Panc1 (cell line): ENCODE measurements around the gene FOXK2. TPM values are rescaled to one million over a fixed set of nuclear protein-coding genes. Genes with fewer than 3 reads are reported as not detected.
A peak's percentile ranks its signal among the peaks of the same experiment; 100 is the strongest.

Experiments used
- ATAC-seq: fragments of 200-7000 bp; cut with Tn5 transposase; 2 replicates; pipeline ENCODE4 v1.9.1; 2020; ENCODE audit warnings: mild to moderate bottlenecking, moderate library complexity
- BruUV-seq: library from RNA; stranded (reverse); fragments of 400-500 nt; replicated peaks from 2 replicates; lab custom pipeline; 2021; lab: Mats Ljungman, UMichigan
- CTCF ChIA-PET: fragments of 300-600 bp; sonication (Branson Sonifier 250); formaldehyde crosslinking; loops from one replicate; lab custom pipeline; 2022; ENCODE audit warnings: antibody characterized with exemption; lab: Charles Lee
- POLR2A ChIA-PET: fragments of 300-600 bp; sonication (Branson Sonifier 250); formaldehyde crosslinking; loops from one replicate; lab custom pipeline; 2022; ENCODE audit warnings: antibody characterized with exemption; lab: Charles Lee
- DNase-seq: peaks from one replicate; pipeline ENCODE4 v3.0.0-alpha.2; 2010; ENCODE audit warnings: low read depth, low spot score
- H3K27ac ChIP-seq: 2 replicates; pipeline ENCODE4 v1.5.1; 2011; ENCODE audit warnings: mild to moderate bottlenecking, low read length, inconsistent platforms
- H3K27me3 ChIP-seq: fragments of 200-500 bp; sonication (Bioruptor generic); 2 replicates; pipeline ENCODE4 v1.6.0; 2014; ENCODE audit warnings: low read length, inconsistent platforms; ENCODE audit not compliant: control insufficient read depth, insufficient read depth
- H3K36me3 ChIP-seq: fragments of 200-500 bp; sonication (Bioruptor generic); 2 replicates; pipeline ENCODE4 v1.5.1; 2014; ENCODE audit warnings: inconsistent platforms, mild to moderate bottlenecking, low read length, moderate library complexity; ENCODE audit not compliant: control insufficient read depth, insufficient read depth
- H3K4me1 ChIP-seq: 2 replicates; pipeline ENCODE4 v1.5.1; 2011; ENCODE audit warnings: inconsistent platforms, mild to moderate bottlenecking, low read length, moderate library complexity; ENCODE audit not compliant: control insufficient read depth, insufficient read depth
- H3K4me3 ChIP-seq, 2 experiments: 2 replicates each; pipeline ENCODE4 v1.5.1; 2011 to 2012; ENCODE audit warnings: low read depth in 2 of 2, low read length in 2 of 2, mild to moderate bottlenecking in 2 of 2, inconsistent platforms in 1 of 2, moderate library complexity in 1 of 2
- H3K9me3 ChIP-seq: fragments of 200-500 bp; sonication (Bioruptor generic); 2 replicates; pipeline ENCODE4 v1.5.1; 2014; ENCODE audit warnings: low read depth, mild to moderate bottlenecking, inconsistent platforms, low read length, moderate library complexity; ENCODE audit not compliant: control insufficient read depth, insufficient read depth
- POLR2AphosphoS5 ChIP-seq: IDR thresholded peaks from 2 replicates; pipeline ENCODE4 v1.6.1; 2012; ENCODE audit warnings: mild to moderate bottlenecking, low read depth, low read length, moderate library complexity
- SIN3A ChIP-seq: IDR thresholded peaks from 2 replicates; pipeline ENCODE4 v1.6.1; 2012; ENCODE audit warnings: low read depth, mild to moderate bottlenecking, low read length, moderate library complexity, borderline replicate concordance; ENCODE audit not compliant: insufficient read depth
- TCF7L2 ChIP-seq: IDR thresholded peaks from 2 replicates; pipeline ENCODE4 v1.6.1; 2011; ENCODE audit warnings: mild to moderate bottlenecking, low read depth, low read length, inconsistent platforms
- in situ Hi-C: cut with HindIII; loops from 2 replicates; pipeline ENCODE4 v1.10.0; 2016; ENCODE audit warnings: low sequenced_read_pairs, low pct_unique_long_range_greater_than_20kb
- intact Hi-C: fragments of 100-400 bp; cut with micrococcal nuclease; formaldehyde crosslinking; loops from one replicate; pipeline ENCODE4 v1.10.0; 2022; ENCODE audit not compliant: unreplicated experiment
- total RNA-seq: library from RNA; stranded (reverse); gene quantifications from one replicate; pipeline ENCODE4 v1.2.1, GENCODE V29; 2021; ENCODE audit not compliant: unreplicated experiment
- TF ChIP-seq, protein P1 (sequence below), 2 experiments: IDR thresholded peaks; 2 replicates each; pipeline ENCODE4 v1.6.1; 2011 to 2012; ENCODE audit warnings: low read depth in 2 of 2, control low read depth in 1 of 2, low read length in 1 of 2, mild to moderate bottlenecking in 1 of 2, moderate library complexity in 1 of 2; ENCODE audit not compliant: insufficient read depth in 1 of 2
- TF ChIP-seq, protein P2 (sequence below): fragments of 450-650 bp; IDR thresholded peaks from 2 replicates; pipeline ENCODE4 v1.5.1; 2017; ENCODE audit warnings: mild to moderate bottlenecking

Gene FOXK2
- total RNA-seq, 1 experiment from 2014 or later = 143 TPM

DNA sequence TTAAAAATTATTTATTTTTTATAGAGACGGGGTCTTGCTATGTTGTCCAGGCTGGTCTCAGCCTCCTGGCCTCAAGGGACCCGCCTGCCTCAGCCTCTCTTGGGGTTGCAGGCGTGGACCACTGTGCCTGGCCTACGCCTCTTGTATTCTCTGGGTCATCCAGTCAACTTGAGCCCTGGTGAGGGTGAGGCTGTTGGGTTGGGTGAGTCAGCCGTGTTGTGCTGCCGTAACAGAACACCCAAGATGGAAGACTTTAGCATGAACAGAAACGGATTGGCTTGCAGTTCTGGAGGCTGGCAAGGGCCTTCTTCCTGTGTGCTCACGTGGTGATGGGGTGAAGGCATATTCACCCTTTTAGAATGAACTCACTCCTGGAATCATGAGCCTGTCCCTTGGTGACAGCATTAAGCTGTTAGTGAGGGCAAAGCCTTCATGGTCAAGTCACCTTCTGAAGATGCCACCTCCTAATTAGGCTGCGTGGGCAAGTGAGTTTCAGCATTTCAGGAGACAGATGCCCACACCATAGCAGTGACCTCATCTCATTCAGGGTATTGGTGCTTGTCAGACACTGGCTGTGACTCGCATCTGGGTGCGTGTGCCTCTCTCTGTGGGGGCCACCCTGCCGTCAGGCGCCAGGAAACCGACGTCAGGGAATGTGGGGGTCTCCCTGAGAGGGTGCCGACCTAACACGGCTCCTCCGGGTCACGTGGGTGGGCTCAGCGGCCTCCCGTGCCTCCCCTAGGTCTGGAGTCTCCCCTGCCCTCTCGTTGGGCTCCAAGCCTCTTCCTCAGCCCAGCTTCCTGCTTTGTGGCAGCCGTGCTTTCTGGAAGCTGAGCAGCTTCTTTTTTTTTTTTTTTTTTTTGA lies 79.0 kb downstream of the FOXK2 start:
- Histone ChIP-seq H3K9me3 (no peaks in the 10 kb centered on the region), H3K27me3 (no peaks in the 10 kb centered on the region), H3K36me3 (peaks cover 10% of the 10 kb centered on the region), H3K27ac (no peak overlapping the region), H3K4me3 (no peak overlapping the region), H3K4me1 (no peaks in the 10 kb centered on the region)
- no peak for DNase-seq
- intact Hi-C loops (no loop called here), in situ Hi-C loops (no loop called here)
- BruUV-seq = no TSS peak
- POLR2A ChIA-PET = no interaction called here
- CTCF ChIA-PET = no interaction called here
- TF ChIP-seq, protein P1, sequence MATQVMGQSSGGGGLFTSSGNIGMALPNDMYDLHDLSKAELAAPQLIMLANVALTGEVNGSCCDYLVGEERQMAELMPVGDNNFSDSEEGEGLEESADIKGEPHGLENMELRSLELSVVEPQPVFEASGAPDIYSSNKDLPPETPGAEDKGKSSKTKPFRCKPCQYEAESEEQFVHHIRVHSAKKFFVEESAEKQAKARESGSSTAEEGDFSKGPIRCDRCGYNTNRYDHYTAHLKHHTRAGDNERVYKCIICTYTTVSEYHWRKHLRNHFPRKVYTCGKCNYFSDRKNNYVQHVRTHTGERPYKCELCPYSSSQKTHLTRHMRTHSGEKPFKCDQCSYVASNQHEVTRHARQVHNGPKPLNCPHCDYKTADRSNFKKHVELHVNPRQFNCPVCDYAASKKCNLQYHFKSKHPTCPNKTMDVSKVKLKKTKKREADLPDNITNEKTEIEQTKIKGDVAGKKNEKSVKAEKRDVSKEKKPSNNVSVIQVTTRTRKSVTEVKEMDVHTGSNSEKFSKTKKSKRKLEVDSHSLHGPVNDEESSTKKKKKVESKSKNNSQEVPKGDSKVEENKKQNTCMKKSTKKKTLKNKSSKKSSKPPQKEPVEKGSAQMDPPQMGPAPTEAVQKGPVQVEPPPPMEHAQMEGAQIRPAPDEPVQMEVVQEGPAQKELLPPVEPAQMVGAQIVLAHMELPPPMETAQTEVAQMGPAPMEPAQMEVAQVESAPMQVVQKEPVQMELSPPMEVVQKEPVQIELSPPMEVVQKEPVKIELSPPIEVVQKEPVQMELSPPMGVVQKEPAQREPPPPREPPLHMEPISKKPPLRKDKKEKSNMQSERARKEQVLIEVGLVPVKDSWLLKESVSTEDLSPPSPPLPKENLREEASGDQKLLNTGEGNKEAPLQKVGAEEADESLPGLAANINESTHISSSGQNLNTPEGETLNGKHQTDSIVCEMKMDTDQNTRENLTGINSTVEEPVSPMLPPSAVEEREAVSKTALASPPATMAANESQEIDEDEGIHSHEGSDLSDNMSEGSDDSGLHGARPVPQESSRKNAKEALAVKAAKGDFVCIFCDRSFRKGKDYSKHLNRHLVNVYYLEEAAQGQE (IDR thresholded peaks at IDR 0.05; ENCODE audit: insufficient read depth in 1 of 2, low read depth in 2 of 2, low read length in 1 of 2) = no peak
- TF ChIP-seq POLR2AphosphoS5 (no peak), TCF7L2 (no peak), SIN3A (no peak)
- TF ChIP-seq, protein P2, sequence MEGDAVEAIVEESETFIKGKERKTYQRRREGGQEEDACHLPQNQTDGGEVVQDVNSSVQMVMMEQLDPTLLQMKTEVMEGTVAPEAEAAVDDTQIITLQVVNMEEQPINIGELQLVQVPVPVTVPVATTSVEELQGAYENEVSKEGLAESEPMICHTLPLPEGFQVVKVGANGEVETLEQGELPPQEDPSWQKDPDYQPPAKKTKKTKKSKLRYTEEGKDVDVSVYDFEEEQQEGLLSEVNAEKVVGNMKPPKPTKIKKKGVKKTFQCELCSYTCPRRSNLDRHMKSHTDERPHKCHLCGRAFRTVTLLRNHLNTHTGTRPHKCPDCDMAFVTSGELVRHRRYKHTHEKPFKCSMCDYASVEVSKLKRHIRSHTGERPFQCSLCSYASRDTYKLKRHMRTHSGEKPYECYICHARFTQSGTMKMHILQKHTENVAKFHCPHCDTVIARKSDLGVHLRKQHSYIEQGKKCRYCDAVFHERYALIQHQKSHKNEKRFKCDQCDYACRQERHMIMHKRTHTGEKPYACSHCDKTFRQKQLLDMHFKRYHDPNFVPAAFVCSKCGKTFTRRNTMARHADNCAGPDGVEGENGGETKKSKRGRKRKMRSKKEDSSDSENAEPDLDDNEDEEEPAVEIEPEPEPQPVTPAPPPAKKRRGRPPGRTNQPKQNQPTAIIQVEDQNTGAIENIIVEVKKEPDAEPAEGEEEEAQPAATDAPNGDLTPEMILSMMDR = no peak
- peak; percentile 14; the same call in 1 of the 2 replicates for ATAC-seq

DNA sequence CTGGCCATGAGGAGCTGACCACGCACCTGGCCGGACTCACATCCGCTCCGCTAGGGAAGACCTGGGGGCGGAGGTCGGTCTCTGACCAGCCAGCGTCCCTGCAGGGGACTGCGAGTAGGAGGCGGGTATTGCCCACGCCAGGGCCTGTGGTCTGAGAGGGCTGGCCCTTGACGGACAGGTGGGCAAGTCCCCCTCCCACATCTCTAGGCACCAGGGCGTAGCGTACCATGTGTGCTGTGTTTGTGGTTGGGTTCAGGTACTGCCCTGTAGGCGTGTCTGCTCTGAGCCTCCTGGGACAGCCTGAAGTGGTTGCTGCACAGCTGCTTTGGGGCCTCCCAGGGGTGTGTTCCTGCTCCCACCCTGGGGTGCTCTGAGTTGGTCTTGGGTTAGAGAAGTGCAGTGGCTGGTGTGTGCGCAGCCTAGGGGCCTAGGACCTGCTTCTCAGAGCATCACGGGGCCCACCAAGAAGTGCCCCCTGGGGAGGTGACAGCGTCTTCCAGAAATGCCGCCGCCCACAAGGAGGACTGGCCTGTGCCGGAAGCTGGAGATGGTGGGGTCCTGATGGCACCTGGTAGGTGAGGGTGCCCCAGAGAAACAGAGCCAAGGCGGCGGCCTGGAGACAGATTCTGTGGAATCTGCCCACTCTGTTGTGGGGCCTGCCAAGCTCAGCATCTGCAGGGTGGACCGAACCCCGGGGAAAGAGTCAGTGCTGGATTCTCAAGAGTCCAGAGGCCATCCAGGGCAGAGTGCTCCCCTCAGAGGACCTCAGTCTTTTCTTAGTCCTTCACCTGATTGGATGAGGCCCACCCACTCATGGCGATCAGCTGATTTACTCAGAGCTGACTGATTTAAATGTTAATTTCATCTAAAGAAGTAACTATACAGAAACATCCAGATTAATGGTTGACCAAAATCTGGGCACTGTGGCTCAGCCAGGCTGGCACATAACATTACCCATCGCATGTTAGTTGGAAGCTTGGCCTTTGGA lies 80.4 kb downstream of the FOXK2 start:
- in situ Hi-C loops (no loop called here), intact Hi-C loops (no loop called here)
- peaks cover 15% of the 10 kb centered on the region for H3K36me3 ChIP-seq
- no peak overlapping the region for H3K4me3 ChIP-seq
- no peak for DNase-seq
- POLR2A ChIA-PET = no interaction called here
- no peaks in the 10 kb centered on the region for H3K4me1 ChIP-seq
- no peaks in the 10 kb centered on the region for H3K9me3 ChIP-seq
- H3K27ac ChIP-seq = no peak overlapping the region
- CTCF ChIA-PET = no interaction called here
- ATAC-seq = peak; percentile 14; the same call in 1 of the 2 replicates
- TF ChIP-seq SIN3A = no peak
- TF ChIP-seq POLR2AphosphoS5 = 0 out of 2 replicates have a peak, but pooled peaks have one; percentile 16
- H3K27me3 ChIP-seq = no peaks in the 10 kb centered on the region
- BruUV-seq = no TSS peak
